CD4-positive, alpha-beta T cell treated with Interleukin-15 for 4 hours (primary cell): ENCODE data around the gene HYAL2.

Experiments
- DNase-seq: peaks from one replicate; pipeline ENCODE4 v3.0.0-alpha.2; 2020; ENCODE audit warnings: low spot score

Gene HYAL2

DNA sequence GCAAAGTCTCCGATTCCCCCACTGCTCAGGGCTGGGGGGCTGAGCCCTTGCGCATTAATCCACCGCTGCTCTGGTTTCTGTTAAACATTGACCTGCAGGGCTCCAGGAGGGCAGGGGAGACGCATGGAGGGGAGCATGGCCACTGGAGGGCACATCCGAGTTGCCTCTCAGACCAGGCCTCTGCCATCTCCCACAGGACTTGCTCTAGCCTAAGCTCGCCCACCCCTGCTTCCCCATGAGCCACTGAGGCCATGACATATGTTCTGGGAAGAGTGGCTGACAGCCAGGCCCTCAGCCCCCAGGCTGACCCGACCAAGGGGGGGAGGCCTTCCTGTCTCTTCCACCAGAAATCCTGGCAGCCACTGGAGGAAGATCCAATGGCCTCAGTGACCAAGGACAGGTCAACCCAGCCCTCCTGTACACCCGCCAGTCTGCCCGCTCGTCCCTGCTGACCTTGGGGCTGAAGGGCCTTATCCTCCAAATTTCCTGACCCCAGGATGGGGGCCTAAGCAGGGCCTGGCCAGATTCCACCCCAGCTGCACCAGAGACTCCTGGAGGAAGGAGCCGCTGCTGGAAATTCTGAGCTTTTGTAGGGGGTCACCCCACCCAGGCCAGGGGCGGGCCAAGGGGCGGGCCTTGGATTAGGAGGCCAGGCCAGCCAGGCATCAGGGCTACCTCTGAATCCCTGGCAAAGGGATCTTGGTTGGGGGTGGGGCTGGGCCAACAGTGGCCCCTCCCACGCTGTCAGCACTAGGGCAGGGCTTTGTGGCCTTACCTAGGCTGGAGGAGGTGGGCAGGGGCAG is 19.3 kb downstream of the HYAL2 start, which contains the start of gene HYAL1:
Gene HYAL1, minus strand, starts transcription at position 562 of the 803 bp plus-strand sequence. CDS start 618 bp downstream, outside the sequence.
- no peak for DNase-seq

DNA sequence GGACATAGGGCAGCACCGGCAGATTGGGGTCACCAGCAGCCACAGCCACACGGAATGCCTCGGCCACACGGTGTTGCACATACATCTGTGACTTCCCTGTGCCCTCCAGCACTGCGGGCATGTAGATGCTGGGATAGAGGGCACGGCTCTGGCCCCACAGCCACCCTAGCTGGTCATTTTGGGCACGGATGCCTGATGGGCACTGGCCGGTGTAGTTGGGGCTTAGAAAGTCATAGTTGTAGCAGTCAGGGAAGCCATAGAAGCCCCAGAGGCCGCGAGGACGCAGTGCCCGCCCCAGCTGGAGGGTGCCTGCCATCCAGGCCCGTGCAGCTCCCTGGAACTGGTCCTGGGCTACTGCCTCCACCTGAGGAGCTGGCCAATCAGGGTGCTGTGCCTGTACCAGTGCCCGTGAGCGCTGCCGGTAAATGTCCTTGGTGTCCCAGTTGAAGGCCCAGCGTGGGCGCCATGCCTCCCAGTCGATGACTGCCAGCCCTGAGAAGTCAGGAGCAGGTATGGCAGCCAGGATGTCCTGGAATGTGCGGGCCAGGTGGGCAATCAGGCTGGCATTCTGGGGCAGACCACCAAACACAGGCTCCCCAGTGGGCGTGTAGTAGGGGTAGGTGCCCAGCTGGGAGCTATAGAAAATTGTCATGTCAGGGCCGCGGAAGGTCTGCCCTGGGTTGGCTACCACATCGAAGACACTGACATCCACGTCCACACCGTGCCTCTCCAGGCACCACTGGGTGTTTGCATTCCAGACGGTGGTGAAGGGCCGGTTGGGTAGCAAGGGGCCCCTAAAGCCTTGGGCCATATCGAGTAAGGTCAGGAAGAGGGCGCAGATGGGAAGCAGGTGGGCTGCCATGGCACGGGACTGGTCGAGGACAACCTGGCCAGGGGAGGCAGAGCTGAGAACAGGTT is 20.2 kb downstream of the HYAL2 start:
- no peak for DNase-seq

DNA sequence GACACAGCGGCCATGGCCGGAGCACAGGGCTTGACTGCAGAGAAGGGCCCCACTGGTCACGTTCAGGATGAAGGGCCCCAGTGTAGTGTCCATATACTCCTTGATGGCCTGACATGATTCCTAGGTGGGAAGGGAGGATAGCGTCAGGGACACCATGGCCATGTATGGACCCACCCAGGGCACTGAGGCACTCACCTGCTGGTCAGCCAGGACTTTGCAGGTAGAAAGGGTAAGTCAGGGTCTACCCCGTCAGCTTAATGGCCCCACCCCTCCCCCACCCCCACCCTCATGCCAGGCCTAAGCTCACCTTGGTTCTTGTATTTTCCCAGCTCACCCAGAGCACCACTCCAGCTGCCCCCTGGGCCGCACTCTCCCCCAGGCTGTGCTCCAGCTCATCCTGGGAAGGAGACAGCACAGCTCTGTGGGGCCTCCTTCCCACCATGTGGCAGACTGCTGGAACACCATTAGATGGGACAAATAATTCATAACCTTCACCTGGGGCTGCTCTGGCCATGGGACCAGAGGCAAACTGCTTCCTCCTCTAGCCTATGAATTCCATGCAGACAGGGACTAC is 21.8 kb downstream of the HYAL2 start:
- no peak for DNase-seq

DNA sequence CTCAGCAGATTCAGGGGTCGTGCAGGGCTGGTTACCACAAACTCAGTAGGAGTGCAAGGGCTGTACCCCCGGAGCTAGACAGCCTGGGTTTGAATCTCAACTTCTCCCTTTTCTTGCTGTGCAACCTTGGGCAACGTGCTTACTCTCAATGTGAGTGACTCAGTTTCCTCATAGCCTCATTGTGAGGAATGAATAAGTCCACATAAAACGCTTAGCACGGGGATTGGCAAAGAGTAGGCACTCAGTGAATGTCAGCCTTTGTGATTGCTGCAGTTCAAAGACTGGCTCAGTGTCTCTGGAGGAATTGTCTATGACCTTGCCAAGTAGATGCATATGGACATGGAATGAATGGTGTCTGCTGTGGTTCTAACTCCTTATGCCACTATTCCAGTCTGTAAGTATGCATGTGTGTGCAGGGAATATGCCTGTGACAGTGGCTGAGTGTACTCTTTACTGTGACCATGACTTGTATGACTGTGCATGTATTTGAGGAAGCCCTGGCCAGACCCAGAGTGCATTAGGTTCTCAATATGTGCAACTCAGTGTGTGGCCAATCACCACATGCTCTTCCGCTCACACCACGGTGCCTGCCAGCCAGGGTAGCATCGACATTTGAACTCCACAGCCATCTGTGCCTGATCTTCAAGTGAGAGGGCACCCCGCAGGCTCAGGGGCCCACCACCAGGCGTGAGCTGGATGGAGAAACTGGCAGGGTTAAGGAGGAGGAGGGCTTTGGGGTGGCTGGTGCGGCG is 22.4 kb downstream of the HYAL2 start:
- no peak for DNase-seq

DNA sequence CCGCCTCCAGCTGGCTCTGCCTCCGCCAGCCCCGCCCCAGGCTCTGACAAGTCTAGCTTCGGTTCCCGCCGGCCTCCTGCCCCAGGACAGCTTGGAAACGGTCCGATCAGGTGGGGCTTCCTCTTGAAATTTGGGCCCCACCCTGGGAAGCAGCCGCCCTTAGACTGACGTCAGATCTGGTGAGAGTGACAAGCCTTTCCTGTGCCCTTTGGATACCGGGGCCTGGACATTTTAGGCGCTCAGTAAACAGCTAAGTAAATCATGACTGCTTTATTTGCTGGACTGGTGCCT is 23.0 kb downstream of the HYAL2 start:
- no peak for DNase-seq

DNA sequence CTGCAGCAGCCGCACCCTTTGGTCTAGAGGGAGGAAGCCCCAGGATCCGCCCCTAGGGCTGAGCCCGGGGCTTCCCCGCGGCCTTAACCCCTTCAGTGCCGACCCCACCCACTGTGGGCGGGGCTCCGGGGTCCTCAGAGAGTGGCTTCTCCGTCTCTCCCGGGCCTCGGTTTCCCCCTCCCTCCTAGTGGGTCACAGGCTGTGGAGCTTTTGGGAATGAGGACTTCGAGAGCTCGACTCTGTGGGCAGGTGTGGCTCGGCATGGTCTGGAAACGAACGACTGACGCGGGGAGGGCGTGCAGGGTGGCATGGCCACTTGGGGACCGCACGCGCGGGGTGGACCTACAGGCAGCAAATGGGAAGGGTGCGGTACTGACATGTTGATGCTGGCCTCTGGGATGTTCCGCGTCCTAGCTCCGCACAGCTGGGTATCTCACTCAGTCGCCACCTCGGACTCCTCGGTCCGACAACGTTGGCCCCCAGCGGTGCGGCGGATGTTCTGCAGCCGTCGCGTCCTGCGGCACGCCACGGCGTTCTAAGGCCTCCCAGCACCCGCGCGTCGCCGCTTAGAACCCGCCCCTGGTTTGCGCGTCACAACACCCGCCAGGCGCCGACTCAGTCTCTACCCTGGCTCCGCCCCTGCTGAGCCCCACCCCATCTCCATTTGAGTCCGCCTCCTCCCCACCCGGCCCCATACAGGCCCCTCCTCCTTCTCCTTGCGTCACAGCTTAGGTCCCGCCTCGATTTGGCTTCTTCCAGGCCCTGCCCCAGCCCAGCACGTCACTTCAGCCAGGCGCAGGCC is 23.5 kb downstream of the HYAL2 start, which contains the start of the genes HYAL3 and NAA80:
Gene HYAL3, minus strand, starts transcription at position 570 of the 802 bp plus-strand sequence. CDS start 3,803 bp downstream, outside the sequence.
Gene NAA80, minus strand, starts transcription at position 570 of the 802 bp plus-strand sequence. CDS start 1,942 bp downstream, outside the sequence.
- peak; percentile 99 for DNase-seq

DNA sequence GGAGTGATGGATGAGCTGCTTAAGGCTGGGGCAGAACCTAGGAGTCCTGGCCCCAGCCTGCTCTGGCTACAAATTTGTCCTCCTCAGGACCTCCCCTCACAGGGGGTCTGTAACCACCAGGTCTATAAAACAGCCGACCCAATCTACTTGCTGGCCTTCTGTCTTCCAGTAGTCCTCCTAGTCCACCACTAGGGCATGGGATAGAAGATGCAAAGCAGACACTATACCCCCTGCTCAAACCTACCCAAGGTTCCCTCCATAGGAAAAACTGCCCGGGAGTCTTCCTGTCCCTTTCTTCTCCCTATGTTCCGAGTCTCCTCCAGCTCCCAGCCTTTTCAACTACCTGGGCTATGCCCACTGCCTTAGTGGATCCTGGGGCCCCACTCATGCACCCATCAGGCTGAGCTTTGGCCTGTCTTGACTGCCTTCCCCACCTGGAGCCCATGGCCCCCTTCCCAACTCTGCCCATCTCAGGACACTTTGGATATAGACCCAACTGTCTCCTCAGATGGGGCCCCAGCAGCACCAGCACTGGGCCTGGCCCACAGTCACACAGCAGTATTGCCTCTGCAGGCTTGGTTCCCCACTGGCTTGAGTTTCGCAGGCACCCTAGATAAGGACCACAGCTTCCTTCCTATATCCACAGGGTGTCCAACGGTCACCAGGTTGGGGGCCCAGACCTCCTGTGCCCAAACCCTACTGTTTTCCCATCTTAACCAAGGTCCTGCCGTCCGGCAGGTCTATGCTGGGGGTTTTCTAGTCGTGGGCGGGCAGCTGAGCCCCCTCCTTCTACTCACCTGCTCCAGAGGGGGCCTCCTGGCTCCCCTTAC is 24.4 kb downstream of the HYAL2 start:
- DNase-seq: no peak

DNA sequence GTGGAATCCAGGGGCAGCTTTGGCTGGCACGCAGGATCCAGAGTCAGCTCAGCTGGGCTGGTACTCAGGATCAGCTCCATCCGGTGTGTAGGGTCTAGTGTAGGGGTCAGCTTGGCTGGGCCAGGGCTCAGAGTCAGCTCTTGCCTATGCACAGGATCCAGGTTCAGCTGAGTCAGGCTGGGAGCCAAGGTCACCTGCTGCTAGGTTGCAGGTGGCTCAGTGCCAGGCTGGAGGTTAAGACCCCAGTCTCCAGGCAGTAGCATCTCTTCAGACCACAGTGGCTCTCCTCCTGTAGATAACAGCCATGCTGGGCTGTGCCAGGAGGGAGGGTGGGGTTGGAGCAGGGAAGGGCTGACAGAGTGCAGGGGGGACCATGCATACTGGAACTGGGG is 25.2 kb downstream of the HYAL2 start:
- DNase-seq: no peak

DNA sequence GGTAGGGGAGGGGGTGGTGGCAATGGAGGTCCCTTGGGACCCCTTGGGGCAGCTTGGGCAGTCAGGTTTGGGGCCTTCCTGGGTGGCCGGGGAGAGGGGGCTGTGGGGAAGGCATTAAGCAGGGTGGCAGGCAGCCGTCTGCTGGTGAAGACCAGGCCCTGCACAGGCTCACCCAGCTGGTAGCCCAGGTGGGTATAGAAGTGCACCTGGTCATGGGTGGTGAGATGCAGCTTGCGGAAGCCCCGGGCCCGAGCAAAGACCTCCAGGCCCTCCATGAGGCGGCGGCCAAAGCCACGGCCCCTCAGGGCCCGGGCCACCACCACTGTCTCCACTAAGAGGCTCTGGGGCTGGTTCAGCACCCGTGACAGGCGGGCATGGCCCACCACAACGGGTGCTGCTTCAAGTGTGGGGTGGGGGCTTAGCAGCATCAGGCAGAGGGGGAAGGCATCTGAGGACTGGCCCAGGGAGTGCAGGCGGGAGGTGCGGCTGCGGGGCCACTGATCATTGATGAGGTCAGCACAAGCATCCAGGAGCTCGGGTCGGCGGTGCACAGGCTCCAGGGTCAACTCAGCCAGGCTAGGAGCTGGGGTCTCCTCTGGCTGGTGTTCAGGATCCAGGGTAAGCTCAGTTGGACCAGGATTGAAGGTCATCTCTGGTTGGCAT is 25.7 kb downstream of the HYAL2 start:
- no peak for DNase-seq

DNA sequence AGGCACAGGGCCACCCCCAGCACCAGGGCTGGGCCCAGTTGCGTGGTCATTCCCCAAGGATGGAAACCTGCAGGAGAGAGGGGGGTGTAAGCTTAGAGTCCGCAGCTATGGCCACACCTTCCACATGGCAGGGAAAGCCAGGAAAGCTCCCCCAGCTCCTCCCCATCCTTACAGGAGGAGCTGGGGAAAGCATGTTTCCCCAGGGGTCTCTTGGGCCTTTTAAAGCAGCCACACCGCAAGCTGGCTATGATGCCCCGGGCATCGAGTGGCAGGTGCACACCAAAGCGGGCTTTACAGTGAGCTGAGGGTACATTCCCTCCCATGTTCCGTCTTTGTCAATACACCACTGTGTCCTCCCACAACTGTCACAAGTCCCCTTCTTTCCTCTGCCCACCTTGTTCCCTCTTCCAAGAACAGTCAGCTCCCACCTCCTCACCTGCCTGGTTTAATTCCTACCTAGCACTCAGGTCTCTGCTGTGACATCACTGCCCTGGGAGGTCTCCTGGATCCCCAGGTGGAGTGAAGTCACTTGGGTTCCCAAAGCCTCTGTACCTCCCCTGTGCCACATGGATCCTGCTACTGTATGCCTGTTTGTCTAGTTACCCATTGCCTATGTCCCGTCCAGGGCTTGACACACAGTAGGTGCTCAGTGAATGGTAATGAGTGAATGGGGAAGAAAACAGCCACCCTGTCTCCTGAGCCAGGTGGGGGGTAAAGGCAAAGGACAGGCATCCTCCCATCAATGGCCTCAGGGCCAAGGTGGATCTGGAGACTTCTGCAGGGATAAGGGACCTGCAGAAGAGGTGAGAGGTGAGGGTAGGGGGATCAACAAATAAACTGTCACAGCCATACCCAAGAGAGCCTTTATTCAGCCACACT is 26.8 kb downstream of the HYAL2 start:
- DNase-seq: no peak

DNA sequence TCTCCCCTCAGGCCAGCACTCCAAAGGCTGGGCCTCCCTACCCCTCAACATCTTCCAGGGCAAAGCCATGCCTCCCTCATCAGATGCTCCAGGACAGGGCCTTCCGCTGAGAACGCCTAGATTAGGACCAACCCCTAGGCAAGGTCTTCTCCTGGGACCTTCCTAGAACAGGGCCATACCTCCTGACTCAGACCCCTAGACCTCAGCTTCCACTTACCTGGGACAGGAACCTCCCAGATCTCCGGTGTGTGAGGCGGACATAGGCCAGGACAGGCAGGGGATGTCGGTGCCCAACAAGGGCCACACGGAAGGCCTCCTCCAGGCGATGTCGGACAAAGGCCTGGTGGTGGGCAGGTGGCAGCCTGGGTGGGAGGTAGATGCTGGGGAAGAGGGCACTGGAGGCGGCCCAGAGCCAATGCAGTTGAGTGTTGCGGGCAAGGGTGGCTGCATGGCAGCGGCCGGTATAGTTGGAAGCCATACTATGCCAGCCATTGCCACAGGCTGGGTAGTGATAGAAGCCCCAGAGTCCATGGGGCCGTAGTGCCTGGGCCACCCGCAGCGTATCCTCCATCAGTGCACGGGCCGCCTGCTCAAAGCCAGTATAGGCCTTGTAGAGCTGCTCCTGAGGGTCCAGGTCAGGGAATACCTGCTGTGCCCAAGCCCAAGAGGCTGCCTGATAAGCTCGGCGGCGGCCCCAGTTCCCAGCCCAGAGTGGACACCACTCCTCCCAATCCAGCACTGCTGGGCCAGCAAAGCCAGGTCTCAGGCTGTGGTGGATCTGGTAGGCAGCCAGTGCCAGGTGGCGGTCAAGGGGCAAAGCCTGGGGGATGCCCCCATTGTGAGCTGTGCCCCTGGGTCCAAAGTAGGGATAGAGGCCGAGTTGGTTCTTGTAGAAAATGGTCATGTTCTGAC is 27.8 kb downstream of the HYAL2 start:
- DNase-seq: no peak

DNA sequence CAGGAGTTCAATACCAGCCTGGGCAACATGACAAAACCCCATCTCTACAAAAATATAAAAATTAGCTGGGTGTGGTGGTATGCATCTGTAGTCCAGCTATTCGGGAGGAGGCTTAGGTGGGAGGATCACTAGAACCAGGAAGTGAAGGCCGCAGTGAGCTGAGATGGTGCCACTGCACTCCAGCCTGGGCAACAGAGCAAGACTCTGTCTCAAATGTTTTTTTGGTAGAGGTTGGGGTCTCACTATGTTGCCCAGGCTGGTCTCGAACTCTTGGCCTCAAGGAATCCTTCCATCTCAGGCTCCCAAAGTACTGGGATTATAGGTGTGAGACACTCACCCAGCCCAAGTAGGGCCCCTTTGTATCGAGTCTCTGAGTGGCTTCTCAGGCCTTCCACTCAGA is 28.5 kb downstream of the HYAL2 start:
- no peak for DNase-seq

DNA sequence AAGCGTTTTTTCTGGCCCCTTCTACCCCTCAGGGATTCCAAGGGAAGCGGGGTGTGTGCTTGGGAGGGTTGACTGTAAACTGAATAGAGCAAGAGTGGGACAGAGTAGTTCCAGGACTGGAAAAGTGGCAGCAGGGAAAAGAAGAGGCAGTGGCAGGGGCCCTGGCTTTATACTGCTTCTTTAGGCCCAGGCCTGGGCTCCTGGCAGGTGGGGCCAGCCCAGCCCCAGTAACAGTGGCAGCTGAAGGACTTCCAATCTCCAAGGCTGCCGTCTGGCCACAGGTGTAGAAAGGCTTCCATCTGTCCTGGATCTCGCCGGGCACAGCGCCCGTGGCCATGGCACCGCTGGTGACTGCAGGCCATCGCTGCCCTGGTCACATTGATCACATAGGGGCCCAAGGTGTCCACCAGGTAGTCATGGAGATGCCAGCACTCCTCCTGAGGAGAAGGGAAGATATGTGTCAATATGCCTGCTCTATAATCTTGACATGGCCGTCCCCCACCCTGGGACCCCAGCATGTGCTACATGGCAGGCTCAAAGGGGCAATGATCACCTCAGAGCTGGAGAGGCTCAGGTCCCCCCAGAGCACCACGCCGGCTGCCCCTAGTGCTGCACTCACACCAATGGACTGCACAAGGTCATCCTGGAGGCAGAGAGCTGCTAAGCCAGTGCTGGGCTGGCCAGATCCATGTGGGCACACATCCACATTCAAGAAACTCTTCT is 29.3 kb downstream of the HYAL2 start:
- DNase-seq: no peak

DNA sequence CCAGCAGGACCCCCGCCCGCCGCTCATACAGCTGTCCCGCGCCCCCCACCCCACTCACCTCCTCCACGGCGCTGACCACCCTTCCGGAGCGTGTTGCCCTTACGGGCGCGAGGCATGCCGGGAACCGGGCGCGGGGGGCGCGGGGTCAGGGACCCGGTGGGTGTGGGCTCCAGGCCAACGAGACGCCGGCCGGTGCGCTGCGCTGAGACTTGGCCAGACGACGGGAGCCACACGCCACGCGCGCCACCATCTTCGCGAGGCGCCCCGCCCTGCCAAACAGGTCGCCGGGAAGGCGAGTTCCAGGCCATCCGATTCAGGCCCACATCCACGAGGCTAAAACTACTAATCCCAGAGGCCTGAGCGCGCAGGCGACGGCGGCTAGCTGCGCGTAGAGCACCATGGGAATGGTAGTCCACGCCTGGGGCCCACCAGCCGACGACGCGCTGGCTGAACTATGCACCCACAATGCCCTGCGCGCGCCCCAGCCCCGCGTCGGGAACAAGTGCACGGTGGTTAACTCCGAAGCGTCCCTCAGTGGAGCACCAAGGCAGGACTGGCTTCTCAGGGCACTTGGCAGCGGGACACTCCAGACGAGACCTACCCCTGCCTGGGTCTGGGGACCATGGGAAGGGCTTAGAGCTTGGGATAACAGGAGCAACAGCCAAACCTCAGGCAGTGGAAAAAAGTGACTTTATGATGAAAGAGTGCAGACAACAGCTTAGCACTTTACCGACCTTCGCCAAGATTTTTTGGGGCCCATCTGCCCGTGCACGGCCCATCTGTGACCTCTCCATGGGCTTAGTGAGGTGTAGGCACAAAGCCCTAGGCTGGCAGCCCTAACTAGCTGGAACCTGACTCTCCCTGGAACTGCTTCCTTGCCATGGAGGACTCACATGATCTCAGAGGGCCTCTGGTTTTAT is 30.1 kb downstream of the HYAL2 start, which contains the start of gene IFRD2:
Gene IFRD2, minus strand, starts transcription at position 271 of the 920 bp plus-strand sequence. Its CDS starts 155 bp downstream, at position 116.
- peak; percentile 97 for DNase-seq

DNA sequence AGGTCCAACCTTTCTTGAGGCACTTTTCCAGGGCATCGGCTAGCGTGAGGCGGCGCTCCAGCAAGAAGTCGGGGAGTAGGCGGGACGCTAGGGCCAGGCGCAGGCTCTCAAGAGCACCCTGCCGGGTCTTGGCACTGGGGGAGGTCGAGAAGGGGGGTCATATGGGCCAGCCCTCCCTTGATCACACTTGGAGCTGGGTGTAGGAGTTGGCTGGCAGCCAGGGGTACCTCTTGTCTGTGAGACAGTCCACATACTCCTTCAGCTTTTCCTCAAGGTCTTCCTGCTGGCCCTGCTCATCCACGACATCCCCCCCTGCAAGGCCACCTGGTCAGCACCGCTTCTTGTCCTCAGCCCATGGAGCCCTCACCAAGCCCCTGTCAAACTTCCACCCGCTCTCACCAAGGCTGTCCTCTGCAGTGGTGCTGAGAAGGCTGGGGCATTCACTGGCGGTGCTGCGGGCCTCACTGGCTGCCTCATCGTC is 32.3 kb downstream of the HYAL2 start:
- DNase-seq: no peak
